ENCODE results near the gene FGF1. TPM values are rescaled to one million over a fixed set of nuclear protein-coding genes. Genes with fewer than 3 reads are reported as not detected.

The FGF1 gene
- polyA plus RNA-seq, 3 donors = not detected

- Histone ChIP-seq H3K27me3 (ENCODE audit: control insufficient read depth in 2 of 2, insufficient read depth in 2 of 2, low read length in 2 of 2) (peaks cover 0 to 4% of the 10 kb centered on the region in 2 donors), H3K9me3 (replicated peaks in 1 of 2; ENCODE audit: control insufficient read depth in 1 of 2, insufficient read depth in 1 of 2, low read length in 2 of 2) (no peaks in the 10 kb centered on the region), H2AFZ (ENCODE audit: insufficient read depth, low read depth, low read length, poor library complexity, severe bottlenecking) (no peak overlapping the region), H3K4me3 (replicated peaks in 1 of 3; ENCODE audit: low read depth in 2 of 3, low read length in 3 of 3) (no peak overlapping the region), H3K9ac (ENCODE audit: insufficient read depth, low read length, poor library complexity, severe bottlenecking) (no peak overlapping the region), H3K4me2 (replicated peaks; ENCODE audit: extremely low read depth, low read length, poor library complexity, severe bottlenecking) (no peak overlapping the region), H3K36me3 (replicated peaks in 1 of 2; ENCODE audit: control insufficient read depth in 1 of 2, insufficient read depth in 2 of 2, low read length in 2 of 2) (no peaks in the 10 kb centered on the region), H3K4me1 (ENCODE audit: control insufficient read depth in 1 of 2, insufficient read depth in 2 of 2, low read length in 2 of 2) (no peaks in the 10 kb centered on the region), H4K20me1 (ENCODE audit: insufficient read depth, low read length) (no peaks in the 10 kb centered on the region), H3K27ac (ENCODE audit: low read depth in 1 of 2, low read length in 2 of 2) (no peak overlapping the region), H3K79me2 (ENCODE audit: insufficient read depth, low read length) (no peaks in the 10 kb centered on the region)
- Mint-ChIP-seq H3K4me1 (no peaks in the 10 kb centered on the region), H3K9me3 (peaks cover 0 to 1% (median 0%) of the 10 kb centered on the region in 7 donors), H3K27ac (no peak overlapping the region), H3K36me3 (no peaks in the 10 kb centered on the region), H3K27me3 (ENCODE audit: low read depth in 3 of 3) (peaks cover 9 to 21% (median 19%) of the 10 kb centered on the region in 3 donors), H3K4me3 (no peak overlapping the region)
- intact Hi-C loops (cut with micrococcal nuclease) = no loop called here
- 96% methylated on average over 4 of the region's 6 CpGs for WGBS (ENCODE audit: insufficient coverage)
- DNase-seq = no peak
- no peak for TF ChIP-seq CTCF (IDR thresholded peaks at IDR 0.05)
Observed at GRCh38 chr5:142609142-142609541, 76.7 kb downstream of the FGF1 start.

GRCh38 chr5:142608081-142608480 lies 77.8 kb downstream of the FGF1 start:
- Histone ChIP-seq H3K27me3 (ENCODE audit: control insufficient read depth in 2 of 2, insufficient read depth in 2 of 2, low read length in 2 of 2) (peaks cover 0 to 4% of the 10 kb centered on the region in 2 donors), H3K4me2 (replicated peaks; ENCODE audit: extremely low read depth, low read length, poor library complexity, severe bottlenecking) (no peak overlapping the region), H3K36me3 (replicated peaks in 1 of 2; ENCODE audit: control insufficient read depth in 1 of 2, insufficient read depth in 2 of 2, low read length in 2 of 2) (no peaks in the 10 kb centered on the region), H4K20me1 (ENCODE audit: insufficient read depth, low read length) (no peaks in the 10 kb centered on the region), H2AFZ (ENCODE audit: insufficient read depth, low read depth, low read length, poor library complexity, severe bottlenecking) (no peak overlapping the region), H3K4me1 (ENCODE audit: control insufficient read depth in 1 of 2, insufficient read depth in 2 of 2, low read length in 2 of 2) (no peaks in the 10 kb centered on the region), H3K79me2 (ENCODE audit: insufficient read depth, low read length) (no peaks in the 10 kb centered on the region), H3K9ac (ENCODE audit: insufficient read depth, low read length, poor library complexity, severe bottlenecking) (no peak overlapping the region), H3K4me3 (replicated peaks in 1 of 3; ENCODE audit: low read depth in 2 of 3, low read length in 3 of 3) (no peak overlapping the region), H3K27ac (ENCODE audit: low read depth in 1 of 2, low read length in 2 of 2) (no peak overlapping the region), H3K9me3 (replicated peaks in 1 of 2; ENCODE audit: control insufficient read depth in 1 of 2, insufficient read depth in 1 of 2, low read length in 2 of 2) (no peaks in the 10 kb centered on the region)
- Mint-ChIP-seq H3K4me1 (no peaks in the 10 kb centered on the region), H3K27me3 (ENCODE audit: low read depth in 3 of 3) (peaks cover 9 to 20% (median 18%) of the 10 kb centered on the region in 3 donors), H3K9me3 (peaks cover 0 to 1% (median 0%) of the 10 kb centered on the region in 7 donors), H3K36me3 (no peaks in the 10 kb centered on the region), H3K4me3 (no peak overlapping the region), H3K27ac (no peak overlapping the region)
- TF ChIP-seq CTCF (IDR thresholded peaks at IDR 0.05) = no peak
- WGBS (ENCODE audit: insufficient coverage) = 100% methylated on average over 2 of the region's 7 CpGs
- intact Hi-C loops (cut with micrococcal nuclease) = no loop called here
- DNase-seq = no peak

All from CD14-positive monocyte (primary cell).